HG03159 (cell line): ENCODE results near the gene STX8.
A peak's percentile ranks its signal among the peaks of the same experiment; 100 is the strongest.

Source experiments
- ATAC-seq: cut with Tn5 transposase; IDR thresholded peaks from one replicate; pipeline ENCODE4 v1.9.1; 2021; ENCODE audit warnings: mild to moderate bottlenecking, moderate library complexity; ENCODE audit not compliant: unreplicated experiment

The STX8 gene

DNA sequence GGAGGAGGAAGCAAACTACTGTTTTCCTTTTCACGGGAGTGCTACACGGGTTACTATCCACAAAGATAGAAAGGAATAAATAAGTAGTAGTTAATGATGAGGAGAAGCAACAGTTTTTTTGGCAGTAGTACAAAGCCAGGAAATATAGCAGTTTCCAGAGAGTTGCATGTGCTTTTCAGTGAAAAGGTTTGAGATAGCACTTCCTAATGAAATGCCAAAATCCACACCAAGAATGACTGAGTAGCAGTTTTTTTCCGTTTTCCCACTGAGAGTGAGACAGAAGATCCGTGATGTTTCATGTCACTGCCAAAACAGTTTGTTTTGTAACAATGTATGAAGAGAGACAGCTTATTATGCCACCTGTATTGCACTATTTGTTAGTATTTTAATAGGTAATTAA is 129.1 kb downstream of the STX8 start:
- ATAC-seq = no peak

DNA sequence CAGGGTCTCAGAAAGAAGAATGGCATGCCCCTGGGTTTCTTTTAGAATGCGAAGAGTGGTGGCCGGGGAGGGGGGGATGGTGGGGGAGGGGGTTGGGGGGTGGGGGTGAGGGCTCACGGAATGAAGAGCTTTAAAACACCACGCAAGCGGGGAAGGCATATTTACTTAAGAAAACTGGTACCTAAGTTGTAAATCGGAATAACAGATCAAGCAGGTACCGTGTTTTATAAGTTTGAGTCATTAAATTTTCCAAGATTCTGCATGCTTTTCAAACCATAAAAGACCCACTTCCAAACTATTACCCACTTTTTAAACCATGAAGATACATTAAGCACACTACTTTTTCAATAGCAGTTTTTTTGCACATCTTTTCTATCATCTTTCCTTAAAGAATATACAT is 130.2 kb downstream of the STX8 start:
- no peak for ATAC-seq

DNA sequence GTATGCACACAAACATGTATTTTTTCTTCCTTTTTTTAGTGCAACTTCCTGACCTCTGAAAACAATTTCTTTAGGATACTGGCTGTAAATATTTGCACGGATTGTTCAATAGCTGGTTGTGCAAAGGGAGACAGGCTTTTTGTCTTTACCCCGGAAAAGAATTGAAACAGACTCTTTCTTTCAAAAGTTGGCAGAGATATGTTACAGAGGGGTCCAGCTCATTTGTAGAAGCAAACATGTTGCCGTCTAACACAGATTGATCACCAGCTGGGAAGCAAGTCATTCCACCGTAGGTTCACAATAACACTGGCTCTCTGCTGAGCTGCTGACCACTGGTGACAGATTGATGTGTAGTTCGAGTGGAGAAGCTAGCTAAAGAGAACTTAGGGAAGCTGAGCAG is 130.9 kb downstream of the STX8 start:
- no peak for ATAC-seq

DNA sequence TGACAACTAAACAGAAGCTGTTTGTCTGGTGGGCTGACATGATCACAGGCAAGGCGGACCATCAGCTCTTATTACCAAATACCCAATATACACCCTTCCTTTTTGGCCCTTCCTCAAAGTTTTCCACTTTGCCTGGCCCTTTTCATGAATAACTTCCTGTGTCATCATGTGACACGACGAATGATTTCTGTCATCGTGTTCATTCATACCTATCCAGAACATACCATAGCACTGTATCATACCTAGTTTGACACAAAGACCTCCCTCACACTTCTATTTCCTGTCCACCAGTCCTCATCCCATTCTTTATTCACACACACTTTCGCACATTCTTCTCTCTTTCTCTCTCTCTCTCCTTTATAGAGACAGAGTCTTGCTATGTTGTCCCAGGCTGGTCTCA is 131.8 kb downstream of the STX8 start:
- ATAC-seq = no peak

DNA sequence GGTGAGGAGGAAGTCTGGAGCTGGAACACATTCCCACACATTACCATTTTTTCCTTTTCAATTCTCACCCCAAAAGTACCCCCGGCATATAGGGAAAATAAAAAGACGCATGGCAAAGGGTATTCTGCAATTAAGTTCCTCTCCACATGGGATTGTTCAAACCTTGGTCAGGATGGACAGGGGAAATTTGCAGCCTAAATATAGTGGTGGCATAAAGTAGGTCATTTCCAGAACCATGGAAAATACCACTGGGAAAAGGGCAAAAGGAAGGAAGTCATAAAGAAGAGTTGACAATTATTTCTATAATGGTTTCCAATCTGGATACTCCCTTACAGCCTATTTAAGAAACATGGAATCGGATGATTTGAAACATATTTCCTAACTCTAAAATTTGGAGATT is 135.8 kb downstream of the STX8 start:
- ATAC-seq = no peak

DNA sequence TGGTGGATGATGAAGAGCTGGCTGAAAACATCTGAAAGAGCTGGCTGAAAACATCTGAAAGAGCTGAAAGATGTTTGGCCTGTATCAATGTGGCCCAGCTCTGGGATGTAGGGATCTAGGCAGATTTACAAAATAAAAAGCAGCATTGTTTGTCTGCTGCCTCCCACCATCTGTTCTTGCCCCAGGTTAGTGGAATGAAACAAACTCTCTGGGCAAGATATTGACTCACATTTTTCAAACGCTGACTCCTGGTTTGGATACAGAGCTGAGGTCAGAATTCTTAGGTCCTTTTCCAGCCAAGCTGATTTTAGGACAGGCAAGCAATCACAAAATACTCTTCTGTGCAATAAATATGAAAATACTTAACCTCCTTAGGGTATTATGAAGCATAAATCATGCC is 139.0 kb downstream of the STX8 start:
- ATAC-seq = no peak

DNA sequence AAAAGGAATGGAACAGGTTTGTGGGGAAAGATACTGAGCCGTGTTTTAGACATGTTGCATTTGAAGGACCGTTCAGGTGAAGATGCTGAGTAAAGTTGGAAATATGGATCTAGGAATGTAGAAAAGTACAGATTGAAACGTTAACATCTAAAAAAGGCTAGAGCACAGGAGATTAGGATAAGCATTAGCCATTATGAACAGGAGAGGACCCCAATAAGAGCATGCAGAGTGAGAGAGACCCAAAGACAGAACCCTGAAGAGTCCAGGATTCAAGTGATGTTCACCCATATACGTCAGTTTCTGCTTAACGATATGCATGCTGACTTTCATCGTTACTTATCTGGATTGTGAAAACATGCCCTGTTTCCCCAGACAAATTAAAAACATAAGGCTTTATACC is 140.5 kb downstream of the STX8 start:
- ATAC-seq = no peak

DNA sequence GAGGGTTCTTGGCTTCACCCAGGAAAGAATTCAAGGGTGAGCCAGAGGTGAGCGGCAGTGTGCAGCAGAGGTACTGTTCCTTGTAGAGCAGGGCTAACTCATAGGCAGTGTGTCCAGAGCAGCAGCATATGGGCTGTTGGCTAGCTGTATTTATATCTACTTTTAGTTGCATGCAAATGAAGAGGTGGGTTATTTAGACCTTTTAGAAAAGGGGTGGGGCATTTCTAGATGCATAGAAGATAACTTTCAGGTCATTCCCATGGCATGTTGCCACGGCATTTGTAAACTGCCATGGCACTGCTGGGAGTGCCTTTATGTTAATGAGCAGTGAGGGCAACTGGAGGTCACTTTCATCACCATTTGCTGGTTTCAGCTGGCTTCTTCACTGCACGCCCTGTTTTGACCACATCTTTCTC is 141.0 kb downstream of the STX8 start:
- no peak for ATAC-seq

DNA sequence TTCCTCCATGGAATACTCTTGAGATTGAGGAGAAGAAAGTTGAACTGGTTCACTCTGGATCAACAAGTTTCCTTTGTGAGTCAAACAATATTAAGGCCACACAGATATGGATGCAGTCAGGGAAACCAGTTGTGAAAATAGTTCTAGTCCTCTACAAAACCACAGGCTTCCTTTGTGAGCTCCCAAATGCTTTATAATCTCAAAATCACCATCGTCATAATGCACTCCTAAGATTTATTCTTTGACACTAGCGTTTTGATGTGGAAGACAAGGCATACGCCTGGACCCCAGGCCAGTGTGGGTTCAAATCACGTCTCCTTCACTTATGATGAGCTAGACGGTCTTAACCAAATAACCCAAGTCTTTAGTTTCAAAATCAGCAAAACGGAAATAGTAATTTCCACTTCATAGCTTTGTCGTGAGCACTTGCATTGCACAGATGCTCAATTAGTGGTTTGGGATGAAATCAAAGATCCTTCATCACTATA is 142.6 kb downstream of the STX8 start:
- no peak for ATAC-seq

DNA sequence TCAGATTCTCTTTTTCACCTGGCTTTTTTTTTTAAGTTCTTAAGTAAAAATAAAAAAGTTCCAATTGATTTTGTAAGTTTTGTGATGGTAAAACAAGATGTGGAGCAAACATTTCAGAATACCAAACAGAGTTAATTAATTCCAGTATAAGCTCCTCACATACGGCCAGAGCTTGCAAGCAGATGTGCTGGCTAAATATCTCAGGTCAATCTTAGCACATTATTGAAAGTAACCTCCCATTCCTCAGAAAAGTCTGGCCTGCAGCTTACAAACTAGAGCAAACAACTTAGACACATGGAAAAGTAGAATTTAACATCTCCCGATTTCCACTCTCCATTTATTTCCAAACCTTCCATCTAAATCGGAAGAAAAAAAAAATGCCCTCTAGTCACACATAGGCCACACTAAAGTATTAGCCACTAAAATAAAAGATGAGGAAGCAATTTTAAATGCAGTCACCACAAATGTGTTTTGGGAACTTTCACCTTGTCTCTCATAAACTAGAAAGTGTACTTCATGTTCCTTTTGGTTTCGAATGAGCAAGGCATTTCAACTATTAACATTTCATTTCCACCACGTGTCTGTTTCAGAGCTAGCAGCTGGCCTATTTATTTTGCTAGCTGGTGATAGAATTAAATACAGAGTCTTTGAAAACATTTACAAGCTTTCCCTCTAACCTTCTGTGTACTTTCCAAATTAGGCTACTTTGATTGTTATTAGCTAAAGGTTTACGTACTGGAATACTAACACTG is 143.3 kb downstream of the STX8 start:
- ATAC-seq = peak; percentile 62

DNA sequence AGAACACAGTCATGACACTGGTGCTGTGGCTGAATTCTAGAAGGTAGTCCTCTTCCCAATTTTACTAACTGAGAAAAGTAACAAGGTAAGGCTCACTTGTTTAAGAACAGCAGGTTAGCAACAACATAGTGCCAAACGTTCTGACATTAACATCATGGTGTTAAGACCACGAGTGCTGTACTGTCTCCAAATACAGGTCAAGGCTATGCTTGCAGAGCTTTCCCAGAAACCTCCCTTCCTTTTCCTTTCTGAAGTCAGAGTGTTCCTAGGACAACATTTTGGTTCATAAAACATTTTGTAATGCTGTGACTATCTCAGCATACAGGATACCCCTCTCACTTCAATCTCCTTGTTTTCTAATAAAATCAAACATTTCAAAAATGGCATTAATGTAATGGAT is 144.0 kb downstream of the STX8 start:
- ATAC-seq = no peak

DNA sequence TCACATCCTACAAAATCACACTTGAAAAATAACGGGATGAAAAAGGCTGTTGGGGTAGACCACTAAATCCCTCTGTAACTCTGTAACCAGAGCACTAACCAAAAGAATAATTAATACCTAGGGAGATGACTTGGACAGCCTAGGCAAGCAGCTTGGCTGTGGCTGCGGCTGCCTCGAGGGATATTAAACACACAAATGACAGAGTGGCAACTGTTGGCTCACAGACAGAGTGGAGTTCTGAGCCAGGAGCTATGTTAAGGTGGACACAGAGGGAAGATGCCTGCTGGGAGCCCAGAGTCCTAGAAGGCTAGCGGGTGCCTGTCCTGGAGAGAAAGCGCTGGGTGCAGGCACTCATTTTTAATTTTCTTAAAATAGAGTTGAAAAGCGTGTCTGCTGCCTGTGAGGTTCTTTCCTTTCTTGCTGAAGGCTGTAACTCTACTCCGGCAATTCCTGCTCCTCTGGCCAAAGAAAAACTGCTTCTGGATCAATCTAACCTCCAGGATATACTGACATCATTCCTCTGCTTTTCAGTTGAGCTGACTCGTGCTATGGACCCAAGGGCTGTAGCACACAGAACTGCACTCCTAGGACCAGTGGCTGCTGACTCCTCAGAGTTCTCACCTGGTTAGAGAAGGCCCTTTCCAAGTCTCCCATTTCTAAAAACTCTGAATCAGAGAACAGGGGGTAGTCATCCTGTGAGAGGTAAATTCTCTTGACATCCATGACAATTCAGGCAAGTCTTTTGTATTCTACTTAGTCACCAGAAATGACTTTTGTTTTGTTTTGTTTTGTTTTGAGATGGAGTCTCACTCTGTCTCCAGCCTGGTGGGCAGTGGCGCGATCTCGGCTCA is 147.9 kb downstream of the STX8 start:
- ATAC-seq = no peak

DNA sequence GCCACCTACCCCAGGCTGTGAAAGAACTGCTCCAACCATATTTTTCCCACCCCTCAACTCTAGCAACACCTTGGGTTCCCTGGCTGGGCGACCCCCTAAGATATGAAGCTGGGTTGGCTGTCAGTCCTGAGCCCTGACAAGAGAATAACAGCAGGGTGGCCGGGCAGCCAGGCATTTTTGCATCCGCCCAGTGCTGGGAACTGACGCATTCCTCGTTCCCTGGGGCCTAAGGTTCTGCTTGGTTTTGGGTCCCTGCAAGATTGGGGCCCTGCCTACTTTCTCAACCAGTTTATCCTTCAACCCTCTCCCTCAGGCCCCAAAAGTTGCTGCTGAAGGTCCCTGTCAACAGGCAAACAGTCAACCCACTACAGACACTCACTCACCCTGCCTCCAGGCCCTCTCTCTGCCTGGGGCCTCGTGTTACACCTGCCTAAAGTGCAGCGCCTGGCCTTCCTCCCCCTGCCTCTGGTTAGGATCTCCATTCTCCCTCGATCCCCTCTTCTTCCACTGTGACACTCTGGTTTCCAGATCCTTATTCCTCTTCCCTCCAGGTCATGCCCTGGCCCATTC is 151.5 kb downstream of the STX8 start:
- ATAC-seq = no peak

DNA sequence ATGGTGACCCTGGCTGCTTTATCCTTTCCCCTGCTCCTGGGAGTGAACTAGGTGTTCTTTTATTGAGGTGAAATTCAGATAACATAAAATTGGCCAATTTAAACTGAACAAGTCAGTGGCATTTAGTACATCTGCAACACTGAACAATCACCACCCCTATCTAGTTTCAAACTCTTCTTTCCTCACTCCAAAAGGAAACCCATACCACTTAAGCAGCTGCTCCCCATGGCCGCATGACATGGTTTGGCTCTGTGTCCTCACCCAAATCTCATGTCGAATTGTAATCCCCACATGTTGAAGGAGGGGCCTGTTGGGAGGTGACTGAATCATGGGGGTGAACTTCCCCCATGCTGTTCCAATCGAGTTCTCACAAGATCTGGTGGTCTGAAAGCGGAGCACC is 154.1 kb downstream of the STX8 start:
- no peak for ATAC-seq

DNA sequence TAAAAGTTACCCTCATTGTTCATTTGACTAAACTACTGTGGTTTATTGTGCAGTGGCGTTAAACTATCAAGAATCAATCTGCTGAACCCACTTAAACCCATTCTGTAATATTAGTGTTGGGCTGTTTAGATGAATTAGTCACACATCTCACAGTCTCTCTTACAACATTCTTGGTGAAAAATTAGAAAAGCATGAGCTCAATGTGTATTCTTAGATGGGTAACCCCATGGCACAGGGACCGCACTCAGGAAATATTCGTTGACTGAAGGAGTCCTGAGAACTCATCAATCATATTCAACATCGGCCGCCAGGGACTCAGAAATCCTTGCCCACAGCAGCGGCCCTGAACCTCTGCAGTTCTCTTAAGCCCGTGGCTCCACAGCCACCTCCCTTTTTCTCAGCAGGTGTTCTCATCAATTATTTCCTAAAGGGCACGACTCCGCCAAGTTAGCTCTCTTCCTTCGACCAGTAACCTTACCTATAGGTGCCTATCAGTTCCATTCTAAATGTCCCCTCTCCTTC is 155.6 kb downstream of the STX8 start:
- no peak for ATAC-seq

DNA sequence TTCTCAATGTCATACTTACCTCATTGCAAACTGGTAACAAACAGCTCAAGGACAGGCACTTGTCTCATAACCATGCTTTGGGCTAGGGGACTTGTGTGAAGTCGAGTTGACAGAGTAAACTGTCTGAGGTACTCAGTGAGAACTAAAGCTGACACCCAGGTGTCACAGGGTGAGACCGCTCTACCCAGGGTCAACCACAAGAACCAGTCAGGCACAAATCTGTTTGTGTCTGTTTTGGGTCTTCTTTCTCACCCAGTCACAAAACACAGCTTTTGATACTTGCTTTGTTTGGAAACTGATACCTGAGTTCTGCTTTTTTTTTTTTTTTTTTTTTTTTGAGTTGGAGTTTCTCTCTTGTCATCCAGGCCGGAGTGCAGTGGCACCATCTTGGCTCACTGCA is 161.1 kb downstream of the STX8 start:
- ATAC-seq = peak; percentile 94

DNA sequence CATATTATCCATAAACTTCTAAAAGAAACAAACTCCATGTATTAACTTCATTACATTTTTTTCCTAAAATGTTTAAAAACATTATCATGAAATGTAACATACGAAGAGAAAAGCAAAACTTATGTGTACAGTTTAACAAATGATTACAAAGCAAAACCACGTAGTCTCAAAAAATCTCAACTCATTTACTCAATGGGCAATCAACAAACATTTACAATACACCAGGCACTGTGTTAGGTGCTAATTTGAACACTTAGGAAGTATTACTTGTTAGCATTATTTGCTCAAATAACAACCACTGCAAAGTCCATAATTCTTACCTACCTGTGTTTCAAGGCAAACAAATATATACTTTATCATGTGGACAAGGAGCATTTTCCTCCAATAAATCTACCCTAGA is 164.9 kb downstream of the STX8 start:
- no peak for ATAC-seq

DNA sequence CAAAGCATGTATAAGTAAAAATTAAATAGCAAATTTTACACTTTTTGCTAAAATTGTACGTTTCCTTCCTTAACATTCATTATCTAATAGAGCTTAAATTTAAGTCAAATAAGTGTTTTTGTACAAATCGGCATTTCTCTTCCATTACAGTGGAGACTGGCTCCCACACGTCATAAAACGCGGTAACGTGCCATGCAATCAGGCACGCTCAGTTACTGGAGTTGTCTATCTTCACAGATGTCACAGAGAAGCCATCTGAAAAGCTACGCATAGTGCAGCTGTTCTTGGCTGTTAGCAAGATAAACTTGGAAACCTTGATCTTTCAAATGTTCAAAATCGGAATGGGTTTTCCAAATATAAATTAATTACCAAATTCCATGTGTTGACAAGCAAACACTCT is 165.3 kb downstream of the STX8 start:
- ATAC-seq = no peak

DNA sequence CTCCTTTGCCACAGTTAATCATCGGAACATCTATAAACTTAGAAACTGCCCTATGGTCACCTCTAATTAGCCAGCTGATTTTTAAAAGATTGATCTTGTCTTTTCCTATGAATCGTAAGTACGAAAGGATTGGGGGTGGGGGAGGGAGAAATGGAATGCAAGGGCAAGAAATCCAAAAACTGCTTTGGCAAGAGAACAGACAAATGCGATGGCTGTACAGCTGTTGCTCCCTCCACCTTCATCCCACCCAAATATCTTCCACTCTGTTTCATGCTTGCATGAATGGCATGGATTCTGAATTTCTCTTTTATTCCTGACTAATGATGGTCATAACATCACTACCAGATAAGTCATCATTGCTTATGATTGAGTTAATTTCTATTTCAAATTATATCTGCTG is 165.7 kb downstream of the STX8 start:
- ATAC-seq = no peak

DNA sequence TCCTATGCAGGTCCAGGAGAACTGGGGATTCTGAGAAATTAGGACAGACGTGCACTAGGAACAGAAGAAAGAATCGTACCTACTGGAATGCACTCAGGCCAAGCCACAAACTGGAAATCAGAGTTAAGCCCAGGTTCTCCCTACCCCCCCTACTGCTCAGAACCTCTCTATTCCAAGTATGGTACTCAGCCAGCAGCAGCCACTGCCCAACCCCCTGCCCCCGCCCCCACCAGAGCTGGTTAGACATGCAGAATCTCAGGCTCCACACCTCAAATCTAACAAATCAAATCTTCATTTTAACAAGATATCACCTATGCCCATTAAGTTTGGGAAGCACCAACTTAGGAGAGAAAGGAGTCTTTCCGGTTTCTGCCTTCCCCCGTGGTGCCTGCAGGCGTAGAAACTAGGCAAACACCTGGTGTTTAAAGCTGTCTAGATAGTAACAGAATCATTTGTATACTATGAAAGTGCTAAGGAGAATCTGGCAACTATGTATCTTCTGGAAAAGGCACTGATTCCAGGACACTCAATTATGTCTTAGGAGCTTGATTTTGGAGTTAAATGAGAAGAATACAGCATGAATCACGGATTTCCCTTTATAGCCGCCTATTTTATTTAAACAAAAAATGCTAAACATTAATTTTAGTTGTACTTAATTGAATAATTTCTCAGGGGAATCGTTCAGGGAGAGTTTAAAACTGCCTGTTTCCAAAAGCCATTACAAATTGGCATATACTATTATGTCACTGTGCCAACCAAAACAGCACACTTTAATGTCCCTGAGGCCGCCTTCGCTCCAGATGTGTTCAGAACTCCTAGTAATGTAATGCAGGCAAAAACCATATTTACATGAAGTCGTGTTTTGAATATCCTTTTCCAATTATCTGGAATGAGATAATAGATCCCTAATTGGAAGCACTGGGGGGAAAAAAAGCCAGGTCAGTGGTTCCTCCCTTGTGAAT is 166.5 kb downstream of the STX8 start:
- ATAC-seq = no peak

DNA sequence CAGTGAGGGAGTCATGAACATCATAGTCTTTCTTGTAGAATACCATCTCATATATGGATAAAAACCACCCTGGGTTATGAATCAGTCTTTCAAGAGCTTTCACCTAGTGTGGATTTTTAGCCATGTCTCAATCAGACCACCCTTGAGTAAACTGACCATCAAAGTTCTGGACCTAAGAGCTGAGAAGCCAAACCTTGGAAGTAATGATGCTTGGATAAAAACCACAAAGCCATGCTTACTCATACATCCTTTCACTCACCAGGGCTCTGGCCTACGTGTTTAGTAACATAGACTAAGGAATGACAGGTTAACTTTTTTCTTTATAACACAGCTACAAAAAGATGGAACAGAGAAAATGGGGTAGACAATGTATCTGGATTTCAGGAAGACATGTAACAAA is 167.2 kb downstream of the STX8 start:
- no peak for ATAC-seq
